Tibial nerve (tissue), 4 donors: ENCODE data around the gene SLIT1.

Source experiments
- CTCF ChIP-seq, 5 experiments: fragments of 200-600 bp in 3 of 5; fragments of 450-650 bp in 2 of 5; sonication (generic) in 3 of 5; IDR thresholded peaks; one replicate each; pipeline ENCODE4 v1.5.1; 2016 to 2019; ENCODE audit warnings: antibody characterized with exemption in 5 of 5, mild to moderate bottlenecking in 3 of 5, moderate library complexity in 2 of 5
- EP300 ChIP-seq, 2 donors: sonication (generic); formaldehyde crosslinking; IDR thresholded peaks; one replicate each; pipeline ENCODE4 v1.6.1; 2017; ENCODE audit warnings: antibody characterized with exemption in 2 of 2, mild to moderate bottlenecking in 1 of 2

- TF ChIP-seq EP300 (IDR thresholded peaks at IDR 0.05), result no peak
- no peak for TF ChIP-seq CTCF (IDR thresholded peaks at IDR 0.05)
Observed at GRCh38 chr10:97217299-97217698, 31.5 kb upstream of the SLIT1 start.
